H1 (cell line): ENCODE results near the gene RAB3C. TPM values are rescaled to one million over a fixed set of nuclear protein-coding genes. Genes with fewer than 3 reads are reported as not detected.

Source experiments
- CTCF ChIA-PET: fragments of 300-600 bp; sonication (Branson Sonifier 250); formaldehyde crosslinking; loops from one replicate; lab custom pipeline; 2021; ENCODE audit not compliant: partially characterized antibody; lab: Charles Lee
- POLR2A ChIA-PET: fragments of 300-600 bp; sonication (Branson Sonifier 250); formaldehyde crosslinking; loops from one replicate; lab custom pipeline; 2021; ENCODE audit warnings: inconsistent platforms; ENCODE audit not compliant: partially characterized antibody; lab: Charles Lee
- DNase-seq, 2 experiments: peaks; one replicate each; pipeline versions ENCODE4 v3.0.0 to v3.0.0-alpha.2; 2010 to 2022; ENCODE audit warnings: low spot score in 2 of 2, low read depth in 1 of 2, mixed read lengths in 1 of 2
- FAIRE-seq: peaks from 2 replicates; lab custom pipeline; 2011; peaks lifted over from hg19 to GRCh38; lab: Jason Lieb, UNC
- H2AFZ ChIP-seq: 2 replicates; pipeline ENCODE4 v1.8.1; 2012; ENCODE audit warnings: low read length, inconsistent platforms
- H2AK5ac ChIP-seq: 2 replicates; pipeline ENCODE4 v1.6.1; 2013; ENCODE audit warnings: low read depth, low read length
- H2BK120ac ChIP-seq: replicated peaks from 2 replicates; pipeline ENCODE3; 2013; ENCODE audit warnings: low read depth, low read length, inconsistent platforms
- H2BK12ac ChIP-seq: 2 replicates; pipeline ENCODE4 v1.6.1; 2013; ENCODE audit warnings: low read depth, low read length
- H2BK15ac ChIP-seq: 2 replicates; pipeline ENCODE4 v1.6.1; 2013; ENCODE audit warnings: low read length
- H2BK20ac ChIP-seq: 2 replicates; pipeline ENCODE4 v1.6.1; 2013; ENCODE audit warnings: low read length
- H2BK5ac ChIP-seq: 2 replicates; pipeline ENCODE4 v1.6.1; 2013; ENCODE audit warnings: low read depth, low read length
- H3K14ac ChIP-seq: 2 replicates; pipeline ENCODE4 v1.6.1; 2013; ENCODE audit warnings: inconsistent platforms; ENCODE audit not compliant: insufficient read length
- H3K18ac ChIP-seq: 2 replicates; pipeline ENCODE4 v1.6.1; 2013; ENCODE audit warnings: low read length; ENCODE audit errors: extremely low read depth
- H3K23ac ChIP-seq: 2 replicates; pipeline ENCODE4 v1.6.1; 2013; ENCODE audit warnings: inconsistent platforms; ENCODE audit not compliant: insufficient read length
- H3K23me2 ChIP-seq: 2 replicates; pipeline ENCODE4 v1.6.1; 2013; ENCODE audit warnings: low read depth, low read length
- H3K27ac ChIP-seq: 2 replicates; pipeline ENCODE4 v1.6.1; 2011; ENCODE audit warnings: low read depth, low read length, inconsistent platforms
- H3K27me3 ChIP-seq, 4 experiments: replicated peaks in 1 of 4; 1 replicate in 1 of 4; 2 replicates in 3 of 4; pipeline versions ENCODE4 v1.6.1 to v1.8.1; 2011 to 2013; ENCODE audit warnings: low read length in 3 of 4, mild to moderate bottlenecking in 3 of 4, inconsistent platforms in 2 of 4, mixed read lengths in 2 of 4, moderate library complexity in 1 of 4; ENCODE audit not compliant: control insufficient read depth in 3 of 4, insufficient read depth in 3 of 4; ENCODE audit errors: extremely low read depth in 1 of 4
- H3K36me3 ChIP-seq, 4 experiments: 2 replicates each; pipeline versions ENCODE4 v1.6.1 to v1.8.1; 2011 to 2013; ENCODE audit warnings: mild to moderate bottlenecking in 4 of 4, low read length in 3 of 4, moderate library complexity in 2 of 4, control low read depth in 1 of 4, inconsistent platforms in 1 of 4; ENCODE audit not compliant: insufficient read depth in 4 of 4, control insufficient read depth in 2 of 4
- H3K4ac ChIP-seq: replicated peaks from 2 replicates; pipeline ENCODE3; 2013; ENCODE audit warnings: low read length, low read depth, mixed read lengths, inconsistent platforms; ENCODE audit not compliant: insufficient read length
- H3K4me1 ChIP-seq, 4 experiments: replicated peaks in 1 of 4; 1 replicate in 1 of 4; 2 replicates in 3 of 4; pipeline versions ENCODE4 v1.6.1 to v1.8.1; 2011 to 2013; ENCODE audit warnings: low read length in 3 of 4, inconsistent platforms in 2 of 4, mixed read lengths in 1 of 4; ENCODE audit not compliant: insufficient read depth in 4 of 4, control insufficient read depth in 3 of 4
- H3K4me2 ChIP-seq, 2 experiments: 2 replicates each; pipeline versions ENCODE4 v1.6.1 to v1.8.1; 2011 to 2013; ENCODE audit warnings: low read depth in 2 of 2, low read length in 2 of 2, control low read depth in 1 of 2, inconsistent platforms in 1 of 2, mild to moderate bottlenecking in 1 of 2; ENCODE audit not compliant: insufficient read depth in 1 of 2
- H3K4me3 ChIP-seq, 4 experiments: fragments of 200-600, 300-600 bp in 1 of 4; sonication (generic), shearing (Covaris generic), sonication (Bioruptor Twin) in 1 of 4; 2 replicates each; pipeline versions ENCODE4 v1.5.1 to v1.8.1; 2011 to 2016; ENCODE audit warnings: low read length in 4 of 4, low read depth in 3 of 4, control low read depth in 2 of 4, inconsistent platforms in 2 of 4, mild to moderate bottlenecking in 2 of 4, mixed read lengths in 1 of 4, moderate library complexity in 1 of 4; ENCODE audit not compliant: insufficient read depth in 2 of 4; ENCODE audit errors: extremely low read depth in 1 of 4
- H3K56ac ChIP-seq: replicated peaks from 2 replicates; pipeline ENCODE3; 2013; ENCODE audit warnings: low read depth, mild to moderate bottlenecking, mixed read lengths, low read length, inconsistent platforms; ENCODE audit not compliant: insufficient read length
- H3K79me1 ChIP-seq: 2 replicates; pipeline ENCODE4 v1.6.1; 2013; ENCODE audit warnings: low read depth, low read length, control low read depth
- H3K79me2 ChIP-seq, 2 experiments: 2 replicates each; pipeline versions ENCODE4 v1.6.1 to v1.8.1; 2012 to 2013; ENCODE audit warnings: low read length in 2 of 2, mild to moderate bottlenecking in 2 of 2, inconsistent platforms in 1 of 2; ENCODE audit not compliant: insufficient read depth in 2 of 2, control insufficient read depth in 1 of 2
- H3K9ac ChIP-seq, 4 experiments: replicated peaks in 1 of 4; 1 replicate in 1 of 4; 2 replicates in 3 of 4; pipeline versions ENCODE4 v1.6.1 to v1.8.1; 2011 to 2013; ENCODE audit warnings: low read depth in 3 of 4, low read length in 3 of 4, control low read depth in 2 of 4, mild to moderate bottlenecking in 2 of 4, moderate library complexity in 2 of 4, inconsistent platforms in 1 of 4; ENCODE audit errors: extremely low read depth in 1 of 4
- H3K9me3 ChIP-seq, 2 experiments: 2 replicates each; pipeline versions ENCODE4 v1.6.1 to v1.8.1; 2012 to 2013; ENCODE audit warnings: mild to moderate bottlenecking in 2 of 2, moderate library complexity in 2 of 2, control low read depth in 1 of 2, inconsistent platforms in 1 of 2, low read depth in 1 of 2, low read length in 1 of 2, mixed read lengths in 1 of 2; ENCODE audit not compliant: insufficient read depth in 2 of 2
- H4K20me1 ChIP-seq, 2 experiments: replicated peaks in 1 of 2; 2 replicates each; pipeline versions ENCODE3 to v1.8.1; 2011 to 2013; ENCODE audit warnings: inconsistent platforms in 2 of 2, low read length in 2 of 2, mild to moderate bottlenecking in 1 of 2; ENCODE audit not compliant: insufficient read depth in 2 of 2, control insufficient read depth in 1 of 2
- H4K5ac ChIP-seq: 2 replicates; pipeline ENCODE4 v1.6.1; 2013; ENCODE audit warnings: low read length, low read depth, mixed read lengths, inconsistent platforms; ENCODE audit not compliant: insufficient read length
- H4K8ac ChIP-seq: 2 replicates; pipeline ENCODE4 v1.8.0; 2013; ENCODE audit warnings: mild to moderate bottlenecking, moderate library complexity, low read length, inconsistent platforms; ENCODE audit not compliant: insufficient read depth; ENCODE audit errors: extremely low read depth
- H4K91ac ChIP-seq: replicated peaks from 2 replicates; pipeline ENCODE3; 2013; ENCODE audit warnings: low read length, mixed read lengths, inconsistent platforms; ENCODE audit not compliant: insufficient read length
- CREB1 ChIP-seq: IDR thresholded peaks from 2 replicates; pipeline ENCODE4 v1.6.1; 2012; ENCODE audit warnings: inconsistent platforms
- RAD21 ChIP-seq, 2 experiments: IDR thresholded peaks in 1 of 2; conservative IDR thresholded peaks in 1 of 2; 2 replicates each; pipeline ENCODE4 v1.6.1; 2011; ENCODE audit warnings: low read depth in 2 of 2, low read length in 2 of 2, improper control_type of control experiment in 1 of 2, inconsistent platforms in 1 of 2, mild to moderate bottlenecking in 1 of 2, moderate library complexity in 1 of 2
- TBP ChIP-seq: IDR thresholded peaks from 2 replicates; pipeline ENCODE4 v1.6.1; 2011; ENCODE audit warnings: low read depth, low read length, improper control_type of control experiment
- WGBS, 2 experiments: shearing (Covaris generic) in 1 of 2; methylation state at CpG; one replicate each; pipeline versions ENCODE4 v1.1.6 to v1.1.7; 2013 to 2015; ENCODE audit warnings: low lambda C conversion rate in 2 of 2, mixed read lengths in 2 of 2, inconsistent platforms in 1 of 2, low coverage in 1 of 2, missing lambda C conversion rate in 1 of 2; ENCODE audit not compliant: insufficient replicate concordance in 2 of 2, insufficient coverage in 1 of 2, insufficient read length in 1 of 2; ENCODE audit errors: extremely low coverage in 1 of 2, missing lambda C conversion rate in 1 of 2; 5-methylcytosine and 5-hydroxymethylcytosine counted together
- polyA plus RNA-seq, 7 experiments: library from polyadenylated mRNA; depleted of rRNA in 3 of 7; stranded (reverse) in 5 of 7; unstranded in 2 of 7; fragments of >200 nt in 5 of 7; fragments of 200-250 nt in 2 of 7; gene quantifications; 1 replicate in 5 of 7; 2 replicates in 1 of 7; 4 replicates in 1 of 7; pipeline versions ENCODE4 v1.2.1 to v1.2.3, GENCODE V29; 2011 to 2013; ENCODE audit warnings: missing spikeins in 2 of 7, mixed read lengths in 2 of 7
- total RNA-seq: library from RNA; stranded (reverse); fragmentation: NEBNext Ultra II Directional; extraction: Animal tissue kit (Norgen Biotek cat#: 25700); gene quantifications from 2 replicates; pipeline ENCODE4 v1.2.1, GENCODE V29; 2021

RAB3C gene
- total and polyA plus RNA-seq, 2 of the 8 experiments (the other 6 are each of a cell fraction or from before 2014, with no cell fraction given) = 14.7 to 18.3 TPM

- H2BK12ac ChIP-seq = no peak overlapping the region
- no peak overlapping the region for H2BK5ac ChIP-seq
- H3K18ac ChIP-seq = no peak overlapping the region
- ChIA-PET POLR2A (no interaction called here), CTCF (interaction anchor here (1.8 kb wide), 1 partner anchor 10 kb away, joined by 4 read pairs; no protein-coding TSS in a partner anchor)
- no peak overlapping the region for H3K14ac ChIP-seq
- FAIRE-seq (no peak), DNase-seq (no peak)
- H2BK15ac ChIP-seq = no peak overlapping the region
- H4K20me1 ChIP-seq = no peaks in the 10 kb centered on the region
- no peak overlapping the region for H3K4me3 ChIP-seq
- H2AK5ac ChIP-seq = no peak overlapping the region
- H3K79me2 ChIP-seq = no peaks in the 10 kb centered on the region
- H3K4me1 ChIP-seq = no peaks in the 10 kb centered on the region
- 61% methylated on average over 1 of the region's 1 CpG; no CpG with 5 or more reads in 1 of the 2 experiments for WGBS, 2 experiments
- H3K4ac ChIP-seq = no peak overlapping the region
- no peaks in the 10 kb centered on the region for H3K23me2 ChIP-seq
- H2BK20ac ChIP-seq = no peak overlapping the region
- no peak overlapping the region for H4K91ac ChIP-seq
- no peak overlapping the region for H3K4me2 ChIP-seq
- H3K36me3 ChIP-seq = no peaks in the 10 kb centered on the region
- H4K8ac ChIP-seq = no peak overlapping the region
- no peak overlapping the region for H2BK120ac ChIP-seq
- no peak overlapping the region for H3K27ac ChIP-seq
- no peaks in the 10 kb centered on the region for H3K9me3 ChIP-seq
- no peak overlapping the region for H3K56ac ChIP-seq
- H3K27me3 ChIP-seq = no peaks in the 10 kb centered on the region
- H3K9ac ChIP-seq = no peak overlapping the region
- no peak overlapping the region for H2AFZ ChIP-seq
- no peaks in the 10 kb centered on the region for H3K79me1 ChIP-seq
- TF ChIP-seq RAD21 (IDR thresholded peaks at IDR 0.05 in 1 of 2, conservative IDR thresholded peaks at IDR 0.05 in 1 of 2; ENCODE audit: low read depth in 2 of 2, low read length in 2 of 2) (no peak), CREB1 (no peak), TBP (no peak)
- no peak overlapping the region for H3K23ac ChIP-seq
- H4K5ac ChIP-seq = no peak overlapping the region
These were observed 83.3 kb downstream of the RAB3C start for GRCh38 chr5:58666141-58666540.
